Upper lobe of left lung (tissue), 4 donors: ENCODE data around the gene SRGAP3.

Experiments
- POLR2A ChIP-seq, 4 donors: fragments of 450-650 bp; IDR thresholded peaks; one replicate each; pipeline ENCODE4 v1.5.1; 2016 to 2017; ENCODE audit warnings: antibody characterized with exemption in 4 of 4, mild to moderate bottlenecking in 2 of 4
- TF ChIP-seq, protein P1 (sequence below), 6 experiments: fragments of 450-650 bp in 4 of 6; fragments of 200-600 bp in 2 of 6; sonication (generic) in 2 of 6; IDR thresholded peaks; one replicate each; pipeline ENCODE4 v1.5.1; 2016 to 2019; ENCODE audit warnings: antibody characterized with exemption in 6 of 6

GRCh38 chr3:9123840-9124239 lies 125.6 kb downstream of the SRGAP3 start:
- TF ChIP-seq, protein P1, sequence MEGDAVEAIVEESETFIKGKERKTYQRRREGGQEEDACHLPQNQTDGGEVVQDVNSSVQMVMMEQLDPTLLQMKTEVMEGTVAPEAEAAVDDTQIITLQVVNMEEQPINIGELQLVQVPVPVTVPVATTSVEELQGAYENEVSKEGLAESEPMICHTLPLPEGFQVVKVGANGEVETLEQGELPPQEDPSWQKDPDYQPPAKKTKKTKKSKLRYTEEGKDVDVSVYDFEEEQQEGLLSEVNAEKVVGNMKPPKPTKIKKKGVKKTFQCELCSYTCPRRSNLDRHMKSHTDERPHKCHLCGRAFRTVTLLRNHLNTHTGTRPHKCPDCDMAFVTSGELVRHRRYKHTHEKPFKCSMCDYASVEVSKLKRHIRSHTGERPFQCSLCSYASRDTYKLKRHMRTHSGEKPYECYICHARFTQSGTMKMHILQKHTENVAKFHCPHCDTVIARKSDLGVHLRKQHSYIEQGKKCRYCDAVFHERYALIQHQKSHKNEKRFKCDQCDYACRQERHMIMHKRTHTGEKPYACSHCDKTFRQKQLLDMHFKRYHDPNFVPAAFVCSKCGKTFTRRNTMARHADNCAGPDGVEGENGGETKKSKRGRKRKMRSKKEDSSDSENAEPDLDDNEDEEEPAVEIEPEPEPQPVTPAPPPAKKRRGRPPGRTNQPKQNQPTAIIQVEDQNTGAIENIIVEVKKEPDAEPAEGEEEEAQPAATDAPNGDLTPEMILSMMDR (IDR thresholded peaks at IDR 0.05) = no peak
- no peak for TF ChIP-seq POLR2A (IDR thresholded peaks at IDR 0.05)
